Endothelial cell of umbilical vein (primary cell): ENCODE measurements around the gene RIMBP2.

Experiments used
- CTCF ChIP-seq, 2 donors: IDR thresholded peaks; 1 replicate in 1 of 2; 2 replicates in 1 of 2; pipeline ENCODE4 v1.5.1; 2011; ENCODE audit warnings: low read length in 2 of 2, mild to moderate bottlenecking in 2 of 2, moderate library complexity in 2 of 2, control low read depth in 1 of 2, inconsistent platforms in 1 of 2, low read depth in 1 of 2; ENCODE audit not compliant: insufficient read depth in 1 of 2; ENCODE audit errors: extremely low read depth in 1 of 2
- EZH2 ChIP-seq: IDR thresholded peaks from 2 replicates; pipeline ENCODE4 v1.6.1; 2012; ENCODE audit warnings: borderline replicate concordance, low read depth, mild to moderate bottlenecking, moderate library complexity, low read length, inconsistent platforms; ENCODE audit not compliant: severe bottlenecking
- JUN ChIP-seq: IDR thresholded peaks from 2 replicates; pipeline ENCODE4 v1.6.1; 2011; ENCODE audit warnings: borderline replicate concordance, low read depth; ENCODE audit not compliant: insufficient read length, insufficient read depth
- MAX ChIP-seq: IDR thresholded peaks from 2 replicates; pipeline ENCODE4 v1.6.1; 2011; ENCODE audit not compliant: insufficient read depth, insufficient read length
- POLR2A ChIP-seq: IDR thresholded peaks from 2 replicates; pipeline ENCODE4 v1.6.1; 2012; ENCODE audit warnings: low read depth, mild to moderate bottlenecking, control low read depth, low read length

- no peak for TF ChIP-seq MAX
- TF ChIP-seq POLR2A, result no peak
- no peak for TF ChIP-seq JUN
- no peak for TF ChIP-seq CTCF (IDR thresholded peaks at IDR 0.05; ENCODE audit: extremely low read depth in 1 of 2, insufficient read depth in 1 of 2, low read depth in 1 of 2, low read length in 2 of 2)
- TF ChIP-seq EZH2, result no peak
Measured at GRCh38 chr12:130620281-130620680, 95.8 kb downstream of the RIMBP2 start.
